ENCODE data around the gene CCDC172. TPM values are rescaled to one million over a fixed set of nuclear protein-coding genes. Genes with fewer than 3 reads are reported as not detected.

The CCDC172 gene
- total and polyA plus RNA-seq, 2 donors (not counting 1 experiment from before 2014, with no cell fraction given): not detected

DNA sequence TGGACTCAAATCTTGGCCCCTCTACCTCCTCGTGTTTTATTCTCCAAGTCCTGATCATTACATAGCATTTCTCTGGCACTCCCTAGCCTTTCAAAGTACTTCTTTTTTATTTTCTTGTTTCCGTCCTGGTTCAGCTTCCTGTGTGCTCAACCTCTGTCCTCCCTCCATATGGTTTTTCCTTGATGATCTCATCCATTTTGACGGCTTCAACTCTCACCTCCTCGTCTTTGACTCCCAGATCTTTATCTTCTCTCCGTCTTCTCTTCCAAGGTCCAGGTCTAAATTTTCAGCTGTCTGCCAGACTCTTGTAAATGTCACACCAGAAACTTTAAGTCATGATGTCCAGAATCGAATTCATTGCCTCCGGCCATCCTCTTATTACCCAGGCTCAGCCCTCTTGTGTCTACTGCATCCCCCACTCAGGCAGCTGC, 27.9 kb upstream of the CCDC172 start:
- Histone ChIP-seq H3K27me3 (replicated peaks in 1 of 4; ENCODE audit: control extremely low read depth in 1 of 4, control insufficient read depth in 3 of 4, insufficient read depth in 4 of 4, low read length in 3 of 4) (peaks cover 0 to 2% (median 0%) of the 10 kb centered on the region in 4 experiments), H3K4me2 (replicated peaks; ENCODE audit: low read depth, low read length, poor library complexity, severe bottlenecking) (no peak overlapping the region), H3K27ac (ENCODE audit: low read length in 2 of 2) (no peak overlapping the region), H2AFZ (ENCODE audit: insufficient read depth, low read depth, low read length, poor library complexity, severe bottlenecking) (no peak overlapping the region), H3K79me2 (ENCODE audit: control insufficient read depth, insufficient read depth, low read length) (no peaks in the 10 kb centered on the region), H3K36me3 (replicated peaks in 1 of 2; ENCODE audit: control extremely low read depth in 1 of 2, control insufficient read depth in 1 of 2, extremely low read depth in 1 of 2, insufficient read depth in 2 of 2, low read length in 1 of 2) (no peaks in the 10 kb centered on the region), H3K9me3 (ENCODE audit: control extremely low read depth in 1 of 3, control insufficient read depth in 2 of 3, insufficient read depth in 1 of 3, low read length in 2 of 3) (no peaks in the 10 kb centered on the region), H3K4me1 (ENCODE audit: control insufficient read depth in 2 of 2, insufficient read depth in 2 of 2, low read length in 2 of 2) (no peaks in the 10 kb centered on the region), H4K20me1 (ENCODE audit: control insufficient read depth, insufficient read depth, low read length, poor library complexity, severe bottlenecking) (no peaks in the 10 kb centered on the region), H3K4me3 (ENCODE audit: control extremely low read depth in 1 of 5, extremely low read depth in 1 of 5, insufficient read depth in 1 of 5, low read depth in 2 of 5, low read length in 4 of 5) (no peak overlapping the region), H3K9ac (ENCODE audit: low read length) (no peak overlapping the region)
- no peak overlapping the region for H3K4me3 Mint-ChIP-seq
- TF ChIP-seq, protein P1, sequence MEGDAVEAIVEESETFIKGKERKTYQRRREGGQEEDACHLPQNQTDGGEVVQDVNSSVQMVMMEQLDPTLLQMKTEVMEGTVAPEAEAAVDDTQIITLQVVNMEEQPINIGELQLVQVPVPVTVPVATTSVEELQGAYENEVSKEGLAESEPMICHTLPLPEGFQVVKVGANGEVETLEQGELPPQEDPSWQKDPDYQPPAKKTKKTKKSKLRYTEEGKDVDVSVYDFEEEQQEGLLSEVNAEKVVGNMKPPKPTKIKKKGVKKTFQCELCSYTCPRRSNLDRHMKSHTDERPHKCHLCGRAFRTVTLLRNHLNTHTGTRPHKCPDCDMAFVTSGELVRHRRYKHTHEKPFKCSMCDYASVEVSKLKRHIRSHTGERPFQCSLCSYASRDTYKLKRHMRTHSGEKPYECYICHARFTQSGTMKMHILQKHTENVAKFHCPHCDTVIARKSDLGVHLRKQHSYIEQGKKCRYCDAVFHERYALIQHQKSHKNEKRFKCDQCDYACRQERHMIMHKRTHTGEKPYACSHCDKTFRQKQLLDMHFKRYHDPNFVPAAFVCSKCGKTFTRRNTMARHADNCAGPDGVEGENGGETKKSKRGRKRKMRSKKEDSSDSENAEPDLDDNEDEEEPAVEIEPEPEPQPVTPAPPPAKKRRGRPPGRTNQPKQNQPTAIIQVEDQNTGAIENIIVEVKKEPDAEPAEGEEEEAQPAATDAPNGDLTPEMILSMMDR (IDR thresholded peaks at IDR 0.05): no peak
- TF ChIP-seq EZH2 (IDR thresholded peaks at IDR 0.05; ENCODE audit: borderline replicate concordance, insufficient read depth, low read depth, low read length, poor library complexity, severe bottlenecking): no peak
- WGBS (ENCODE audit: insufficient coverage): 75% methylated on average over 7 of the region's 7 CpGs
- no peak for ATAC-seq (ENCODE audit: low read depth)
- H3K27me3 Mint-ChIP-seq: no peaks in the 10 kb centered on the region
- intact Hi-C loops (cut with micrococcal nuclease): no loop called here
- no peaks in the 10 kb centered on the region for H3K9me3 Mint-ChIP-seq (ENCODE audit: insufficient read depth)
- CTCF ChIA-PET: interaction anchor here (0.9 kb wide), 1 partner anchor 9 kb away, joined by 3 read pairs; no protein-coding TSS in a partner anchor
- DNase-seq: no peak
- no peak overlapping the region for H3K27ac Mint-ChIP-seq
- no peaks in the 10 kb centered on the region for H3K4me1 Mint-ChIP-seq
- POLR2A ChIA-PET: no interaction called here

DNA sequence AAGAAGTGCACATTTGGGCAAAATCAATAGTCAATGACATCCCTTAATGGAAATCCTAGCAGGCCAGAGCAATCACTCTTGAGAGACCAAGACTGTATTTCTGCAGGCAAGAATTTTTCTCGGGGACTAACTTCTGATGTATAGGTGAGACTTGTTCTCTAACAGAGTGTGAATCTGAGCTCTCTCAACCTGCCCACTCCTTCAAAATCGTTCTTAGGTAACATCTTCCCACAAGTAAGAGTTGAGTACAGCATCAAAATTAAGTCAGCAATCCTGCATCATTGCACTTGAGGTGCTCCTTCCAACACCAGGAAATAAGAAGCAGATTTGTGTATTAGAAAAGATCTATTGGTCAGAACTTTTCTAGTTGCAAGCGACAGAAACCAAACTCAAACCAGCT, 25.7 kb upstream of the CCDC172 start:
- H3K9me3 ChIP-seq (ENCODE audit: control extremely low read depth in 1 of 3, control insufficient read depth in 2 of 3, insufficient read depth in 1 of 3, low read length in 2 of 3): no peaks in the 10 kb centered on the region
- H3K27me3 ChIP-seq (replicated peaks in 1 of 4; ENCODE audit: control extremely low read depth in 1 of 4, control insufficient read depth in 3 of 4, insufficient read depth in 4 of 4, low read length in 3 of 4): peaks cover 0 to 2% (median 0%) of the 10 kb centered on the region in 4 experiments
- no peak overlapping the region for H2AFZ ChIP-seq (ENCODE audit: insufficient read depth, low read depth, low read length, poor library complexity, severe bottlenecking)
- TF ChIP-seq, protein P1 (IDR thresholded peaks at IDR 0.05): no peak
- TF ChIP-seq EZH2 (IDR thresholded peaks at IDR 0.05; ENCODE audit: borderline replicate concordance, insufficient read depth, low read depth, low read length, poor library complexity, severe bottlenecking): no peak
- no peaks in the 10 kb centered on the region for H3K4me1 Mint-ChIP-seq
- H3K4me2 ChIP-seq (replicated peaks; ENCODE audit: low read depth, low read length, poor library complexity, severe bottlenecking): no peak overlapping the region
- no peak for ATAC-seq (ENCODE audit: low read depth)
- intact Hi-C loops (cut with micrococcal nuclease): no loop called here
- no peaks in the 10 kb centered on the region for H3K9me3 Mint-ChIP-seq (ENCODE audit: insufficient read depth)
- POLR2A ChIA-PET: no interaction called here
- no peak for DNase-seq
- H3K27me3 Mint-ChIP-seq: no peaks in the 10 kb centered on the region
- no peak overlapping the region for H3K27ac ChIP-seq (ENCODE audit: low read length in 2 of 2)
- CTCF ChIA-PET: no interaction called here
- H3K36me3 ChIP-seq (replicated peaks in 1 of 2; ENCODE audit: control extremely low read depth in 1 of 2, control insufficient read depth in 1 of 2, extremely low read depth in 1 of 2, insufficient read depth in 2 of 2, low read length in 1 of 2): no peaks in the 10 kb centered on the region
- no peak overlapping the region for H3K9ac ChIP-seq (ENCODE audit: low read length)
- H3K4me3 ChIP-seq (ENCODE audit: control extremely low read depth in 1 of 5, extremely low read depth in 1 of 5, insufficient read depth in 1 of 5, low read depth in 2 of 5, low read length in 4 of 5): no peak overlapping the region
- H4K20me1 ChIP-seq (ENCODE audit: control insufficient read depth, insufficient read depth, low read length, poor library complexity, severe bottlenecking): no peaks in the 10 kb centered on the region
- no peak overlapping the region for H3K27ac Mint-ChIP-seq
- H3K79me2 ChIP-seq (ENCODE audit: control insufficient read depth, insufficient read depth, low read length): no peaks in the 10 kb centered on the region
- H3K4me1 ChIP-seq (ENCODE audit: control insufficient read depth in 2 of 2, insufficient read depth in 2 of 2, low read length in 2 of 2): no peaks in the 10 kb centered on the region
- H3K4me3 Mint-ChIP-seq: no peak overlapping the region
- WGBS (ENCODE audit: insufficient coverage): 100% methylated on average over 1 of the region's 3 CpGs
